CD14-positive monocyte (primary cell): Measurements from ENCODE around the gene VAV2. TPM values are rescaled to one million over a fixed set of nuclear protein-coding genes. Genes with fewer than 3 reads are reported as not detected.

ENCODE experiments used
- DNase-seq, 3 donors: peaks; one replicate each; pipeline ENCODE4 v3.0.0-alpha.2; 2011 to 2022
- H2AFZ ChIP-seq: 2 replicates; pipeline ENCODE4 v1.6.0; 2012; ENCODE audit warnings: mild to moderate bottlenecking, low read depth, low read length, inconsistent platforms; ENCODE audit not compliant: insufficient read depth, poor library complexity, severe bottlenecking
- H3K27ac ChIP-seq, 2 donors: 1 replicate in 1 of 2; 2 replicates in 1 of 2; pipeline ENCODE4 v1.5.1; 2012 to 2013; ENCODE audit warnings: low read length in 2 of 2, control low read depth in 1 of 2, inconsistent platforms in 1 of 2, low read depth in 1 of 2, mild to moderate bottlenecking in 1 of 2
- H3K27me3 ChIP-seq, 2 donors: one replicate each; pipeline versions ENCODE4 v1.6.0 to v1.6.1; 2011 to 2013; ENCODE audit warnings: low read length in 2 of 2; ENCODE audit not compliant: control insufficient read depth in 2 of 2, insufficient read depth in 2 of 2
- H3K36me3 ChIP-seq, 2 donors: replicated peaks in 1 of 2; 1 replicate in 1 of 2; 2 replicates in 1 of 2; pipeline versions ENCODE4 v1.5.1 to v1.6.1; 2012 to 2013; ENCODE audit warnings: low read length in 2 of 2, control low read depth in 1 of 2, inconsistent platforms in 1 of 2, mild to moderate bottlenecking in 1 of 2; ENCODE audit not compliant: insufficient read depth in 2 of 2, control insufficient read depth in 1 of 2
- H3K4me1 ChIP-seq, 2 donors: 1 replicate in 1 of 2; 2 replicates in 1 of 2; pipeline versions ENCODE4 v1.5.1 to v1.6.1; 2012 to 2013; ENCODE audit warnings: low read length in 2 of 2, control low read depth in 1 of 2, inconsistent platforms in 1 of 2, mild to moderate bottlenecking in 1 of 2, moderate library complexity in 1 of 2; ENCODE audit not compliant: insufficient read depth in 2 of 2, control insufficient read depth in 1 of 2
- H3K4me2 ChIP-seq: replicated peaks from 2 replicates; pipeline ENCODE3; 2012; ENCODE audit warnings: low read length, moderate library complexity, mild to moderate bottlenecking; ENCODE audit not compliant: poor library complexity, severe bottlenecking; ENCODE audit errors: extremely low read depth
- H3K4me3 ChIP-seq, 3 experiments: fragments of 200-600 bp in 1 of 3; sonication (generic) in 1 of 3; replicated peaks in 1 of 3; 1 replicate in 2 of 3; 2 replicates in 1 of 3; pipeline ENCODE4 v1.5.1; 2011 to 2013; ENCODE audit warnings: low read length in 3 of 3, mild to moderate bottlenecking in 3 of 3, control low read depth in 2 of 3, low read depth in 2 of 3, inconsistent platforms in 1 of 3, moderate library complexity in 1 of 3
- H3K79me2 ChIP-seq: 2 replicates; pipeline ENCODE4 v1.6.0; 2012; ENCODE audit warnings: mild to moderate bottlenecking, control low read depth, inconsistent platforms, low read length, moderate library complexity; ENCODE audit not compliant: insufficient read depth
- H3K9ac ChIP-seq: 2 replicates; pipeline ENCODE4 v1.6.0; 2017; ENCODE audit warnings: low read length, mild to moderate bottlenecking; ENCODE audit not compliant: insufficient read depth, poor library complexity, severe bottlenecking
- H3K9me3 ChIP-seq, 2 donors: replicated peaks in 1 of 2; 1 replicate in 1 of 2; 2 replicates in 1 of 2; pipeline versions ENCODE4 v1.5.1 to v1.6.1; 2012 to 2013; ENCODE audit warnings: low read length in 2 of 2, control low read depth in 1 of 2; ENCODE audit not compliant: control insufficient read depth in 1 of 2, insufficient read depth in 1 of 2
- H4K20me1 ChIP-seq: 2 replicates; pipeline ENCODE4 v1.6.0; 2012; ENCODE audit warnings: mild to moderate bottlenecking, low read length, control low read depth, moderate library complexity; ENCODE audit not compliant: insufficient read depth
- H3K27ac Mint-ChIP-seq, 7 donors: one replicate each; pipeline ENCODE4 v1.8.0; 2020; ENCODE audit warnings: mild to moderate bottlenecking in 7 of 7, mixed read lengths in 7 of 7, moderate library complexity in 6 of 7, inconsistent platforms in 2 of 7
- H3K27me3 Mint-ChIP-seq, 3 donors: one replicate each; pipeline ENCODE4 v1.8.0; 2021 to 2022; ENCODE audit warnings: low read depth in 3 of 3, mild to moderate bottlenecking in 3 of 3, mixed read lengths in 3 of 3, moderate library complexity in 3 of 3, inconsistent platforms in 1 of 3
- H3K36me3 Mint-ChIP-seq, 2 donors: one replicate each; pipeline ENCODE4 v1.8.0; 2020; ENCODE audit warnings: mixed read lengths in 2 of 2, inconsistent platforms in 1 of 2, mild to moderate bottlenecking in 1 of 2
- H3K4me1 Mint-ChIP-seq: one replicate; pipeline ENCODE4 v1.8.0; 2020; ENCODE audit warnings: mild to moderate bottlenecking, mixed read lengths
- H3K4me3 Mint-ChIP-seq, 2 donors: one replicate each; pipeline ENCODE4 v1.8.0; 2020; ENCODE audit warnings: mild to moderate bottlenecking in 2 of 2, mixed read lengths in 2 of 2, moderate library complexity in 1 of 2
- H3K9me3 Mint-ChIP-seq, 7 donors: one replicate each; pipeline ENCODE4 v1.8.0; 2020 to 2022; ENCODE audit warnings: mixed read lengths in 7 of 7, mild to moderate bottlenecking in 6 of 7, moderate library complexity in 6 of 7, inconsistent platforms in 2 of 7
- WGBS: methylation state at CpG from one replicate; pipeline ENCODE4 v1.1.5; 2013; ENCODE audit warnings: missing lambda C conversion rate; ENCODE audit not compliant: insufficient coverage; 5-methylcytosine and 5-hydroxymethylcytosine counted together
- intact Hi-C, 2 donors: fragments of 100-400 bp; cut with micrococcal nuclease; formaldehyde crosslinking; loops; one replicate each; pipeline versions ENCODE4 v1.15.0 to v1.15.1; 2023
- polyA plus RNA-seq, 3 donors: library from polyadenylated mRNA; depleted of rRNA in 1 of 3; unstranded in 2 of 3; stranded (reverse) in 1 of 3; fragments of 300-500 nt in 2 of 3; fragments of >200 nt in 1 of 3; fragmentation: Illumina TruSeq in 2 of 3; gene quantifications; 1 replicate in 2 of 3; 2 replicates in 1 of 3; pipeline ENCODE4 v1.2.3, GENCODE V29; 2012 to 2021
- TF ChIP-seq, protein P1 (sequence below): fragments of 200-600 bp; IDR thresholded peaks from one replicate; pipeline ENCODE4 v1.8.0; 2022; ENCODE audit warnings: antibody characterized with exemption, mild to moderate bottlenecking

VAV2 gene
- polyA plus RNA-seq, 3 donors = 2.3 to 13.6 (median 2.3) TPM

DNA sequence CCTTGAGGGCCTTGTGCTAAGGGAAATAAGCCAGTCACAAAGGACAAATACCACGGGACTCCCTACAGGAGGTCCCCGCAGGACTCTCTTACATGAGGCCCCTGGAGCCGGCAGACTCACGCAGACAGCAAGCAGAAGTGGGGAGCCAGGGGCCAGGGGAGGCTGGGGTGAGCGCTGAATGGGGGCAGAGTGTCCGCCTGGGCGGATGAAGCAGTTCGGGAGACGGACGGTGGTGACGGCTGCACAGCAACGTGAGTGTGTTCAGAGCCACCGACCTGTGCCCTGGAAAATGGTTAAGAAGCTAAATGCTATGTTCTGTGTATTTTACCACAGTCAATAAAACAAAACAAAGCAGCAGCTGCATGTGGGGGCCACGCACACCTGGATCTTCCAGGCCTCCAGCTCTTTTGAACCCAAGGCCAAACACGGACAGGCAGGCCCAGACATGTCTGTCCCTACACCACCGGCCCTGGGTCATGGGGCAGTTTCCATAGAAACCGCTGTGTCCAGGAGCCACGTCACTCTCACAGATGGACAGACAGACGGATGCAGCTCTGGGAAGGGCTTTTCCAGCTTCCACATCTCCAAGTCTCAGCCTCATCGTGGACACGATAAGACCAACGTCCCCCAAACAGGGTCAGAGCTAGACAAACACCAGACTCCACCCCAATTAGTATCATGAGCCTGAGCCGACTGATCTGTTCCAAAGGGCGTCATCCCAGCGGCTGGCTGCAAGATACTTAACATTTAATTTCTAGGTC is 103.9 kb downstream of the VAV2 start:
- Histone ChIP-seq H3K9ac (no peak overlapping the region), H3K79me2 (no peaks in the 10 kb centered on the region), H3K4me3 (no peak overlapping the region), H3K4me2 (no peak overlapping the region), H3K4me1 (no peaks in the 10 kb centered on the region), H3K9me3 (no peaks in the 10 kb centered on the region), H3K27me3 (no peaks in the 10 kb centered on the region), H2AFZ (no peak overlapping the region), H3K36me3 (peaks cover 0 to 12% of the 10 kb centered on the region in 2 donors), H4K20me1 (peaks cover 27% of the 10 kb centered on the region), H3K27ac (no peak overlapping the region)
- 94% methylated on average over 19 of the region's 25 CpGs for WGBS
- H3K9me3 Mint-ChIP-seq = peaks cover 0 to 2% (median 0%) of the 10 kb centered on the region in 7 donors
- no peak for DNase-seq
- peaks cover 0 to 3% (median 0%) of the 10 kb centered on the region in 3 donors for H3K27me3 Mint-ChIP-seq
- intact Hi-C loops = no loop called here
- H3K27ac Mint-ChIP-seq = peak overlapping the region in 1 of 7 donors; percentile 37
- peaks cover 2% of the 10 kb centered on the region for H3K4me1 Mint-ChIP-seq
- no peak overlapping the region for H3K4me3 Mint-ChIP-seq
- TF ChIP-seq, protein P1, sequence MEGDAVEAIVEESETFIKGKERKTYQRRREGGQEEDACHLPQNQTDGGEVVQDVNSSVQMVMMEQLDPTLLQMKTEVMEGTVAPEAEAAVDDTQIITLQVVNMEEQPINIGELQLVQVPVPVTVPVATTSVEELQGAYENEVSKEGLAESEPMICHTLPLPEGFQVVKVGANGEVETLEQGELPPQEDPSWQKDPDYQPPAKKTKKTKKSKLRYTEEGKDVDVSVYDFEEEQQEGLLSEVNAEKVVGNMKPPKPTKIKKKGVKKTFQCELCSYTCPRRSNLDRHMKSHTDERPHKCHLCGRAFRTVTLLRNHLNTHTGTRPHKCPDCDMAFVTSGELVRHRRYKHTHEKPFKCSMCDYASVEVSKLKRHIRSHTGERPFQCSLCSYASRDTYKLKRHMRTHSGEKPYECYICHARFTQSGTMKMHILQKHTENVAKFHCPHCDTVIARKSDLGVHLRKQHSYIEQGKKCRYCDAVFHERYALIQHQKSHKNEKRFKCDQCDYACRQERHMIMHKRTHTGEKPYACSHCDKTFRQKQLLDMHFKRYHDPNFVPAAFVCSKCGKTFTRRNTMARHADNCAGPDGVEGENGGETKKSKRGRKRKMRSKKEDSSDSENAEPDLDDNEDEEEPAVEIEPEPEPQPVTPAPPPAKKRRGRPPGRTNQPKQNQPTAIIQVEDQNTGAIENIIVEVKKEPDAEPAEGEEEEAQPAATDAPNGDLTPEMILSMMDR = no peak
- H3K36me3 Mint-ChIP-seq = peaks cover 8 to 19% of the 10 kb centered on the region in 2 donors

DNA sequence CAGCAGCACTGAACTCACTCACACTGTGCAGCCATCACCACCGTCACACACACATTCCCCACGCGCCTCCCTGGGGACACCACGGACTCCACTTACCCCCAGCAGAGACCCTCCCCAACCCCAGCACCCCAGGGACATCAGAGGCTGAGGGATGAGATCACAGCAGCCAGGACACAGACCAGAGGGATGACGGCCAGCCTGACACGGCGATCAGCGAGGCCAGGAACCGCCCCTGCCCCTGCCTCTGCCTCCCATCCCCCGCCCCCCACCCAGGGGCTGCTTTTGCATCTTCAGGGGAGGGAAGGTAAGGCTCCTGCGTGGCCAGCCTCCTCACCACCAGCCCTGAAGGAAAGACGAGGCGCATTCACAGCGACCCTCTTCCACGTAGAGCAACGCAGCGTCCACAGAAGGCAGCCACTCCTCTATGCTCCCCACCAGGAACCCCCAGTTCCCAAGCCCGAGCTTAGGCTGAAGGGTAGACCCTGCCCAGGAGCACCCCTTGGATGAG is 104.5 kb downstream of the VAV2 start:
- Histone ChIP-seq H3K27ac (no peak overlapping the region), H3K9me3 (no peaks in the 10 kb centered on the region), H3K4me2 (no peak overlapping the region), H3K36me3 (peaks cover 0 to 11% of the 10 kb centered on the region in 2 donors), H3K9ac (no peak overlapping the region), H3K27me3 (no peaks in the 10 kb centered on the region), H3K4me1 (no peaks in the 10 kb centered on the region), H2AFZ (no peak overlapping the region), H4K20me1 (peaks cover 32% of the 10 kb centered on the region), H3K79me2 (no peaks in the 10 kb centered on the region), H3K4me3 (no peak overlapping the region)
- intact Hi-C loops = no loop called here
- H3K4me1 Mint-ChIP-seq = peaks cover 2% of the 10 kb centered on the region
- H3K4me3 Mint-ChIP-seq = no peak overlapping the region
- H3K9me3 Mint-ChIP-seq = peaks cover 0 to 2% (median 0%) of the 10 kb centered on the region in 7 donors
- peak overlapping the region in 1 of 7 donors; percentile 37 for H3K27ac Mint-ChIP-seq
- 97% methylated on average over 7 of the region's 18 CpGs for WGBS
- H3K36me3 Mint-ChIP-seq = peaks cover 8 to 19% of the 10 kb centered on the region in 2 donors
- TF ChIP-seq, protein P1 = no peak
- peaks cover 0 to 3% (median 0%) of the 10 kb centered on the region in 3 donors for H3K27me3 Mint-ChIP-seq
- no peak for DNase-seq
